ENCODE measurements around the gene KRTAP5-10. TPM values are rescaled to one million over a fixed set of nuclear protein-coding genes. Genes with fewer than 3 reads are reported as not detected.
"Not testable (repeated sequence)": the region's sequence is repeated elsewhere in the genome, so short reads cannot be mapped to it uniquely, and the experiment has no call there.

KRTAP5-10 gene
- total and polyA plus RNA-seq, 2 of the 8 experiments (the other 6 are each of a cell fraction or from before 2014, with no cell fraction given), result 0.12 TPM; not detected in 1

GRCh38 chr11:71582969-71583368, 17.6 kb downstream of the KRTAP5-10 start:
- H4K5ac ChIP-seq (ENCODE audit: insufficient read length, low read depth, low read length); H3K23ac ChIP-seq (ENCODE audit: insufficient read length); H3K79me2 ChIP-seq (ENCODE audit: control insufficient read depth in 1 of 2, insufficient read depth in 2 of 2, low read length in 2 of 2); POLR2A ChIA-PET (ENCODE audit: partially characterized antibody); H3K9me3 ChIP-seq (ENCODE audit: insufficient read depth in 2 of 2, low read depth in 1 of 2, low read length in 1 of 2); H2BK12ac ChIP-seq (ENCODE audit: low read depth, low read length); H3K27ac ChIP-seq (ENCODE audit: low read depth, low read length); H3K4me2 ChIP-seq (ENCODE audit: insufficient read depth in 1 of 2, low read depth in 2 of 2, low read length in 2 of 2); H3K4me3 ChIP-seq (ENCODE audit: extremely low read depth in 1 of 4, insufficient read depth in 2 of 4, low read depth in 3 of 4, low read length in 4 of 4); H3K56ac ChIP-seq (replicated peaks; ENCODE audit: insufficient read length, low read depth, low read length); H3K36me3 ChIP-seq (ENCODE audit: control insufficient read depth in 2 of 4, insufficient read depth in 4 of 4, low read length in 3 of 4); H2AK5ac ChIP-seq (ENCODE audit: low read depth, low read length); H2BK120ac ChIP-seq (replicated peaks; ENCODE audit: low read depth, low read length); H2BK5ac ChIP-seq (ENCODE audit: low read depth, low read length); H3K18ac ChIP-seq (ENCODE audit: extremely low read depth, low read length); H3K9ac ChIP-seq (replicated peaks in 1 of 4; ENCODE audit: extremely low read depth in 1 of 4, low read depth in 3 of 4, low read length in 3 of 4); H3K27me3 ChIP-seq (replicated peaks in 1 of 4; ENCODE audit: control insufficient read depth in 3 of 4, extremely low read depth in 1 of 4, insufficient read depth in 3 of 4, low read length in 3 of 4); H3K79me1 ChIP-seq (ENCODE audit: low read depth, low read length); H4K8ac ChIP-seq (ENCODE audit: extremely low read depth, insufficient read depth, low read length); H3K23me2 ChIP-seq (ENCODE audit: low read depth, low read length); H3K4me1 ChIP-seq (replicated peaks in 1 of 4; ENCODE audit: control insufficient read depth in 3 of 4, insufficient read depth in 4 of 4, low read length in 3 of 4); H2BK15ac ChIP-seq (ENCODE audit: low read length); H4K91ac ChIP-seq (replicated peaks; ENCODE audit: insufficient read length, low read length); H3K4ac ChIP-seq (replicated peaks; ENCODE audit: insufficient read length, low read depth, low read length); H2BK20ac ChIP-seq (ENCODE audit: low read length); H3K14ac ChIP-seq (ENCODE audit: insufficient read length); FAIRE-seq; H2AFZ ChIP-seq (ENCODE audit: low read length); H4K20me1 ChIP-seq (replicated peaks in 1 of 2; ENCODE audit: control insufficient read depth in 1 of 2, insufficient read depth in 2 of 2, low read length in 2 of 2); DNase-seq (ENCODE audit: low read depth in 1 of 2, low spot score in 2 of 2): not testable (repeated sequence)
- CTCF ChIA-PET (ENCODE audit: partially characterized antibody), result interaction anchor here (1.1 to 2.5 kb wide), 2 partner anchors 11 to 19 kb away, joined by 3 to 11 read pairs; no protein-coding TSS in a partner anchor
- WGBS, 2 experiments (ENCODE audit: extremely low coverage in 1 of 2, insufficient coverage in 1 of 2, insufficient read length in 1 of 2, insufficient replicate concordance in 2 of 2, low coverage in 1 of 2, low lambda C conversion rate in 2 of 2, missing lambda C conversion rate in 1 of 2), result 91% methylated on average over 2 of the region's 2 CpGs; no CpG with 5 or more reads in 1 of the 2 experiments

GRCh38 chr11:71585673-71586072, 20.3 kb downstream of the KRTAP5-10 start:
- H3K79me1 ChIP-seq (ENCODE audit: low read depth, low read length); H3K27ac ChIP-seq (ENCODE audit: low read depth, low read length); POLR2A ChIA-PET (ENCODE audit: partially characterized antibody); H4K20me1 ChIP-seq (replicated peaks in 1 of 2; ENCODE audit: control insufficient read depth in 1 of 2, insufficient read depth in 2 of 2, low read length in 2 of 2); H2BK5ac ChIP-seq (ENCODE audit: low read depth, low read length); H3K23me2 ChIP-seq (ENCODE audit: low read depth, low read length); H2BK120ac ChIP-seq (replicated peaks; ENCODE audit: low read depth, low read length); H4K91ac ChIP-seq (replicated peaks; ENCODE audit: insufficient read length, low read length); H3K23ac ChIP-seq (ENCODE audit: insufficient read length); H2BK20ac ChIP-seq (ENCODE audit: low read length); H2BK12ac ChIP-seq (ENCODE audit: low read depth, low read length); CTCF ChIA-PET (ENCODE audit: partially characterized antibody); H2AK5ac ChIP-seq (ENCODE audit: low read depth, low read length); H3K27me3 ChIP-seq (replicated peaks in 1 of 4; ENCODE audit: control insufficient read depth in 3 of 4, extremely low read depth in 1 of 4, insufficient read depth in 3 of 4, low read length in 3 of 4); H3K4ac ChIP-seq (replicated peaks; ENCODE audit: insufficient read length, low read depth, low read length); H3K18ac ChIP-seq (ENCODE audit: extremely low read depth, low read length); H2BK15ac ChIP-seq (ENCODE audit: low read length); H4K8ac ChIP-seq (ENCODE audit: extremely low read depth, insufficient read depth, low read length); FAIRE-seq; H3K56ac ChIP-seq (replicated peaks; ENCODE audit: insufficient read length, low read depth, low read length); DNase-seq (ENCODE audit: low read depth in 1 of 2, low spot score in 2 of 2); H3K79me2 ChIP-seq (ENCODE audit: control insufficient read depth in 1 of 2, insufficient read depth in 2 of 2, low read length in 2 of 2); H4K5ac ChIP-seq (ENCODE audit: insufficient read length, low read depth, low read length); H2AFZ ChIP-seq (ENCODE audit: low read length); H3K9ac ChIP-seq (replicated peaks in 1 of 4; ENCODE audit: extremely low read depth in 1 of 4, low read depth in 3 of 4, low read length in 3 of 4); H3K4me3 ChIP-seq (ENCODE audit: extremely low read depth in 1 of 4, insufficient read depth in 2 of 4, low read depth in 3 of 4, low read length in 4 of 4); H3K4me2 ChIP-seq (ENCODE audit: insufficient read depth in 1 of 2, low read depth in 2 of 2, low read length in 2 of 2); H3K36me3 ChIP-seq (ENCODE audit: control insufficient read depth in 2 of 4, insufficient read depth in 4 of 4, low read length in 3 of 4); H3K14ac ChIP-seq (ENCODE audit: insufficient read length); H3K4me1 ChIP-seq (replicated peaks in 1 of 4; ENCODE audit: control insufficient read depth in 3 of 4, insufficient read depth in 4 of 4, low read length in 3 of 4); H3K9me3 ChIP-seq (ENCODE audit: insufficient read depth in 2 of 2, low read depth in 1 of 2, low read length in 1 of 2): not testable (repeated sequence)
- 80% methylated on average over 5 of the region's 5 CpGs; no CpG with 5 or more reads in 1 of the 2 experiments for WGBS, 2 experiments (ENCODE audit: extremely low coverage in 1 of 2, insufficient coverage in 1 of 2, insufficient read length in 1 of 2, insufficient replicate concordance in 2 of 2, low coverage in 1 of 2, low lambda C conversion rate in 2 of 2, missing lambda C conversion rate in 1 of 2)
